ENCODE data around the gene SH3D19. TPM values are rescaled to one million over a fixed set of nuclear protein-coding genes. Genes with fewer than 3 reads are reported as not detected.

Gene SH3D19
- total RNA-seq, 1 experiment from 2014 or later = 29.7 TPM

DNA sequence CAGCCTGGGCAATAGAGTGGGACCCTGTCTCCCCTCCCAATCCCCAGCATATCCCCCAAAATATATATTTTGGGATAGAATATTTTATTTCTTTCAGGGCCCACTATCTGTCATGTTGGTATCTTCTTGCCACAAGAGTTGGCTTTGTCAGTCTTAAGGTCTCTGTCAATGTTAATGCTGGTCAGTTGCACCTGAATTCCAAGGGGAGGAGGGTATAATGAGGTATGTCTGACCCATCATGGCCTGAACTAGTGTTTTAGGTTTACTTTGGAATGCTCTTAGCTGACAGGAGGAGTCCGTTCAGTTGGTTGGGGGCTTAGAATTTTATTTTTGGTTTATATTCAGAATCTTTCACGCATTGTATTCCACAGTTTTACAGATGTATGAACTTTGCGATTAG is 232.2 kb downstream of the SH3D19 start:
- Histone ChIP-seq H2AFZ (ENCODE audit: low read length) (no peak overlapping the region), H3T11ph (ENCODE audit: low read length) (no peak overlapping the region), H3K18ac (ENCODE audit: insufficient read length, low read depth, low read length) (no peak overlapping the region), H3K4ac (ENCODE audit: low read depth, low read length) (no peak overlapping the region), H3K27me3 (ENCODE audit: insufficient read depth, low read length) (no peaks in the 10 kb centered on the region), H3K23me2 (ENCODE audit: insufficient read length, low read depth, low read length, poor library complexity, severe bottlenecking) (no peaks in the 10 kb centered on the region), H2BK20ac (ENCODE audit: low read depth, low read length, poor library complexity, severe bottlenecking) (no peak overlapping the region), H3K56ac (ENCODE audit: insufficient read length, low read depth, low read length) (no peak overlapping the region), H3K79me2 (ENCODE audit: insufficient read depth, low read length) (no peaks in the 10 kb centered on the region), H2BK12ac (ENCODE audit: insufficient read length, low read depth, low read length) (no peak overlapping the region), H4K91ac (ENCODE audit: insufficient read length, low read depth, low read length) (no peak overlapping the region), H4K20me1 (ENCODE audit: control insufficient read depth, insufficient read depth, insufficient read length) (no peaks in the 10 kb centered on the region), H3K4me1 (ENCODE audit: insufficient read depth, low read length) (no peaks in the 10 kb centered on the region), H3K9me3 (ENCODE audit: control insufficient read depth, low read depth, low read length) (no peaks in the 10 kb centered on the region), H3K79me1 (ENCODE audit: insufficient read depth, low read depth, low read length, poor library complexity, severe bottlenecking) (no peaks in the 10 kb centered on the region), H2BK120ac (ENCODE audit: low read depth, low read length, poor library complexity, severe bottlenecking) (no peak overlapping the region), H4K5ac (ENCODE audit: insufficient read length, low read depth, low read length) (no peak overlapping the region), H3K14ac (ENCODE audit: insufficient read depth, low read length) (no peak overlapping the region), H2AK5ac (ENCODE audit: insufficient read length, low read length) (no peak overlapping the region), H2BK15ac (ENCODE audit: low read depth, low read length) (no peak overlapping the region), H3K4me2 (ENCODE audit: insufficient read depth, insufficient read length, low read length) (no peak overlapping the region), H3K27ac (ENCODE audit: insufficient read length, low read depth, low read length) (no peak overlapping the region), H2BK5ac (ENCODE audit: insufficient read length, low read length) (no peak overlapping the region), H3K23ac (ENCODE audit: insufficient read length, low read depth, low read length) (no peak overlapping the region), H3K9ac (ENCODE audit: extremely low read depth, insufficient read length, low read length) (no peak overlapping the region), H4K8ac (replicated peaks; ENCODE audit: insufficient read length, low read depth, low read length) (no peak overlapping the region)
- WGBS (ENCODE audit: extremely low coverage, insufficient read length, low lambda C conversion rate) = no CpG with 5 or more reads among the region's 3 CpGs
- H3K27ac Mint-ChIP-seq = no peak overlapping the region
- no peaks in the 10 kb centered on the region for H3K9me3 Mint-ChIP-seq
- H3K4me3 Mint-ChIP-seq = no peak overlapping the region
- H3K4me1 Mint-ChIP-seq = peaks cover 9 to 11% of the 10 kb centered on the region in 2 experiments
- DNase-seq = no peak
- TF ChIP-seq, protein P1, sequence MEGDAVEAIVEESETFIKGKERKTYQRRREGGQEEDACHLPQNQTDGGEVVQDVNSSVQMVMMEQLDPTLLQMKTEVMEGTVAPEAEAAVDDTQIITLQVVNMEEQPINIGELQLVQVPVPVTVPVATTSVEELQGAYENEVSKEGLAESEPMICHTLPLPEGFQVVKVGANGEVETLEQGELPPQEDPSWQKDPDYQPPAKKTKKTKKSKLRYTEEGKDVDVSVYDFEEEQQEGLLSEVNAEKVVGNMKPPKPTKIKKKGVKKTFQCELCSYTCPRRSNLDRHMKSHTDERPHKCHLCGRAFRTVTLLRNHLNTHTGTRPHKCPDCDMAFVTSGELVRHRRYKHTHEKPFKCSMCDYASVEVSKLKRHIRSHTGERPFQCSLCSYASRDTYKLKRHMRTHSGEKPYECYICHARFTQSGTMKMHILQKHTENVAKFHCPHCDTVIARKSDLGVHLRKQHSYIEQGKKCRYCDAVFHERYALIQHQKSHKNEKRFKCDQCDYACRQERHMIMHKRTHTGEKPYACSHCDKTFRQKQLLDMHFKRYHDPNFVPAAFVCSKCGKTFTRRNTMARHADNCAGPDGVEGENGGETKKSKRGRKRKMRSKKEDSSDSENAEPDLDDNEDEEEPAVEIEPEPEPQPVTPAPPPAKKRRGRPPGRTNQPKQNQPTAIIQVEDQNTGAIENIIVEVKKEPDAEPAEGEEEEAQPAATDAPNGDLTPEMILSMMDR (conservative IDR thresholded peaks at IDR 0.05) = no peak
- H3K27me3 Mint-ChIP-seq (ENCODE audit: low read depth) = no peaks in the 10 kb centered on the region
- no peaks in the 10 kb centered on the region for H3K36me3 Mint-ChIP-seq (ENCODE audit: insufficient read depth in 1 of 3, low read depth in 3 of 3)

Measured in H9 (cell line).